Psoas muscle (tissue), 7 donors: Measurements from ENCODE around the gene MYF5. TPM values are rescaled to one million over a fixed set of nuclear protein-coding genes. Genes with fewer than 3 reads are reported as not detected.

Source experiments
- polyA plus RNA-seq, 3 donors: library from polyadenylated mRNA; stranded (reverse); fragments of 200-250 nt; gene quantifications; one replicate each; pipeline ENCODE4 v1.2.3, GENCODE V29; 2013
- total RNA-seq, 4 donors: library from RNA; stranded (reverse); fragmentation: NEBNext Ultra II Directional in 2 of 4; extraction: Animal tissue kit (Norgen Biotek cat#: 25700) in 2 of 4; gene quantifications; one replicate each; pipeline versions ENCODE4 v1.2.1 to v1.2.4, GENCODE V29; 2021 to 2023
- donor health status: healthy with polysubstance abuse.
- donor health status: DM: no; HTN: no; CAD: no; lungs with moderate emphysema.
- donor health status: Bipolar disorder and iron deficiency.
- donor health status: healthy.
- donor health status: DM: no; HTN: no; CAD: no.
- donor health status: DM: no; HTN: no; CAD: no.
- donor health status: DM: yes; HTN: yes; CAD: no.

Gene MYF5
- total and polyA plus RNA-seq, 7 donors: 1.3 to 4.7 (median 3.0) TPM

Other genes with a start within 250 kb of the MYF5 start
- 100 to 1,000 TPM; 300 to 480 (median 372) TPM for gene MYF6, start 9.3 kb upstream of the MYF5 start, total RNA-seq
- 1,000 to 10,000 TPM in 2 of 3 donors, 10 to 100 TPM in 1; 66.7 to 1,359 (median 1,026) TPM for gene MYF6, start 9.3 kb upstream of the MYF5 start, polyA plus RNA-seq
- 1 to 10 TPM in 2 of 4 donors, under 1 TPM in 2; 0.67 to 2.1 (median 0.98) TPM for gene LIN7A, start 221.0 kb downstream of the MYF5 start, total RNA-seq
- gene LIN7A, start 221.0 kb downstream of the MYF5 start, polyA plus RNA-seq: 1 to 10 TPM in 1 of 3 donors, under 1 TPM in 2; 0.48 to 1.4 (median 0.51) TPM